ENCODE measurements around the gene MAGI2. TPM values are rescaled to one million over a fixed set of nuclear protein-coding genes. Genes with fewer than 3 reads are reported as not detected.

Gene MAGI2
- total RNA-seq, 3 donors from 2014 or later, result 9.8 to 22.7 (median 20.2) TPM

GRCh38 chr7:78315119-78315518 is 1138.3 kb downstream of the MAGI2 start:
- Histone ChIP-seq H3K27me3 (no peaks in the 10 kb centered on the region), H3K9me3 (no peaks in the 10 kb centered on the region), H3K4me3 (no peak overlapping the region), H3K4me1 (no peaks in the 10 kb centered on the region), H3K36me3 (no peaks in the 10 kb centered on the region), H3K27ac (no peak overlapping the region)
- intact Hi-C loops (cut with DNase I; ENCODE audit: low total_unique reads), result no loop called here
- TF ChIP-seq POLR2A (IDR thresholded peaks at IDR 0.05), result no peak
- TF ChIP-seq POLR2AphosphoS5 (IDR thresholded peaks at IDR 0.05), result no peak
- TF ChIP-seq CTCF (IDR thresholded peaks at IDR 0.05), result no peak
- no peak for DNase-seq (ENCODE audit: low spot score in 2 of 2)

- Histone ChIP-seq H3K4me3 (no peak overlapping the region), H3K36me3 (no peaks in the 10 kb centered on the region), H3K9me3 (no peaks in the 10 kb centered on the region), H3K27ac (no peak overlapping the region), H3K4me1 (no peaks in the 10 kb centered on the region), H3K27me3 (no peaks in the 10 kb centered on the region)
- TF ChIP-seq POLR2AphosphoS5 (IDR thresholded peaks at IDR 0.05) (no peak), CTCF (IDR thresholded peaks at IDR 0.05) (no peak)
- DNase-seq (ENCODE audit: low spot score in 2 of 2), result no peak
- intact Hi-C loops (cut with DNase I; ENCODE audit: low total_unique reads), result no loop called here
Measured at GRCh38 chr7:78311181-78311580, 1142.3 kb downstream of the MAGI2 start.

- H3K27ac ChIP-seq, result no peak overlapping the region
- no peak overlapping the region for H3K4me3 ChIP-seq
- no peak for DNase-seq (ENCODE audit: low spot score in 2 of 2)
- TF ChIP-seq POLR2A (IDR thresholded peaks at IDR 0.05) (no peak), CTCF (IDR thresholded peaks at IDR 0.05) (no peak), POLR2AphosphoS5 (IDR thresholded peaks at IDR 0.05) (no peak)
- no peaks in the 10 kb centered on the region for H3K27me3 ChIP-seq
- H3K36me3 ChIP-seq, result no peaks in the 10 kb centered on the region
- H3K4me1 ChIP-seq, result no peaks in the 10 kb centered on the region
- H3K9me3 ChIP-seq, result no peaks in the 10 kb centered on the region
- intact Hi-C loops (cut with DNase I; ENCODE audit: low total_unique reads), result no loop called here
Measured at GRCh38 chr7:78307892-78308291, 1145.6 kb downstream of the MAGI2 start.

GRCh38 chr7:78306634-78307033 is 1146.8 kb downstream of the MAGI2 start:
- TF ChIP-seq POLR2A (IDR thresholded peaks at IDR 0.05), result no peak
- TF ChIP-seq CTCF (IDR thresholded peaks at IDR 0.05), result no peak
- Histone ChIP-seq H3K36me3 (no peaks in the 10 kb centered on the region), H3K9me3 (no peaks in the 10 kb centered on the region), H3K4me3 (no peak overlapping the region), H3K27ac (no peak overlapping the region), H3K4me1 (no peaks in the 10 kb centered on the region), H3K27me3 (no peaks in the 10 kb centered on the region)
- intact Hi-C loops (cut with DNase I; ENCODE audit: low total_unique reads), result no loop called here
- DNase-seq (ENCODE audit: low spot score in 2 of 2), result no peak

- no peak for TF ChIP-seq POLR2AphosphoS5 (IDR thresholded peaks at IDR 0.05)
- TF ChIP-seq POLR2A (IDR thresholded peaks at IDR 0.05), result no peak
- TF ChIP-seq CTCF (IDR thresholded peaks at IDR 0.05), result no peak
- intact Hi-C loops (cut with DNase I; ENCODE audit: low total_unique reads), result no loop called here
- Histone ChIP-seq H3K9me3 (no peaks in the 10 kb centered on the region), H3K4me1 (no peaks in the 10 kb centered on the region), H3K4me3 (no peak overlapping the region), H3K36me3 (no peaks in the 10 kb centered on the region), H3K27ac (no peak overlapping the region), H3K27me3 (no peaks in the 10 kb centered on the region)
- no peak for DNase-seq (ENCODE audit: low spot score in 2 of 2)
Measured at GRCh38 chr7:78301407-78301806, 1152.1 kb downstream of the MAGI2 start.

Data from breast epithelium (tissue), 4 donors.